ENCODE results near the gene RAPGEF4.
A peak's percentile ranks its signal among the peaks of the same experiment; 100 is the strongest.
"Not testable (repeated sequence)": the region's sequence is repeated elsewhere in the genome, so short reads cannot be mapped to it uniquely, and the experiment has no call there.

The RAPGEF4 gene

DNA sequence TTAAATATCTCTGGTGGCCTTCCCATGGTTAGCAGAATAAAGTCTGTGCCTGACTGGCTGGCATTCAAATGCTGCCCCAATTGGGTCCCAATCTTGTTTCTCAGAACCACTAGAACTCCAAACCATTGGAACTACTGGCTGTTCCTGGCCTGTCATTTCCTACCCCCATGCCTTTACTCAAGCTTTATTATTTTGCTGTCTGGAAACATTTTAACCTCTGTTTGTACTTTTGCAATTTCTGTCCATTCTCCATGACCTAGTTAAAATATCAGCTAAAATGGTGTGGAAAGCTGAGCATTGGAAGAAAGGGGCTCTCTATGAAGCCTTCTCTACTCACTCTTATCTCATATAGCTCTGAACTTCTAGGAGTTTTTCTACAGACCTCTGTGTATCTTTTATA, 38.7 kb downstream of the RAPGEF4 start:
- no peak for DNase-seq (ENCODE audit: low read depth in 2 of 2)

DNA sequence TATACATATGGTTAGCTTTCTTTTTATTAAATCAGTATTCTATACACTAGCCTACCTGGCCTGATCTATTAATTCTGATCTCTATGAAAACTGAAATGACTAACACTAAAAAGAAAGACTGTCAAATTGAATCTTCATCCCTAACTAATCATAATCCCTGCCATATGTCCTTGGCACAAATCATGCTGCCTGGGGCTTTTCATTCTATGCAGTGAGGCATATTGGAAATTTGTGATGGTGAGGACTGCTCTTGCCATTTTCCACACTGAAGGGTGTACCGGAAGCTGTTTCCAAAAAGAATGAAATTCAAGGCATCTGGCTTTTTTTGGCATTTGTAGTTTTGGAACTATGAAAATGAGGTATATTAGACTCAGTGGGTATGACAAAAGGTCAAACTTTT, 39.7 kb downstream of the RAPGEF4 start:
- DNase-seq (ENCODE audit: low read depth in 2 of 2), result no peak

DNA sequence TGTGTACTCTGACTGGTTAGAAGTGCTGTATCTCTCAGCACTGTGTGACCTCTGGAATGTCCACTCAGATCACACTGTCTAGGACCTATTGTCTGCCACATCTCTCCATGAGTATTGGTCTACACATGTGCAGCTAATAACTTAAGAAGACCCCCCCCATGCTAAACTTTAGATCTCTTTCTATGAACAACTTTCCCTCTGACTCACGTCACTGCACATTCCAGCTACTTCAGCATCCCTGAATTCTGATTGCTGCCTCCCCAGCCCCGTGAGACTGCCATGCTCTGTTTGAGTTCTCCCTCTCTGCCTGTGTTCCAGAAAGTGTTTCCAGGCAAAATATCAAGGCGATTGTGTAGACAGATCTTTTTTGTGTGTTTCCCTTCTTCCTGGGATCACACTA, 41.8 kb downstream of the RAPGEF4 start:
- DNase-seq (ENCODE audit: low read depth in 2 of 2), result no peak

DNA sequence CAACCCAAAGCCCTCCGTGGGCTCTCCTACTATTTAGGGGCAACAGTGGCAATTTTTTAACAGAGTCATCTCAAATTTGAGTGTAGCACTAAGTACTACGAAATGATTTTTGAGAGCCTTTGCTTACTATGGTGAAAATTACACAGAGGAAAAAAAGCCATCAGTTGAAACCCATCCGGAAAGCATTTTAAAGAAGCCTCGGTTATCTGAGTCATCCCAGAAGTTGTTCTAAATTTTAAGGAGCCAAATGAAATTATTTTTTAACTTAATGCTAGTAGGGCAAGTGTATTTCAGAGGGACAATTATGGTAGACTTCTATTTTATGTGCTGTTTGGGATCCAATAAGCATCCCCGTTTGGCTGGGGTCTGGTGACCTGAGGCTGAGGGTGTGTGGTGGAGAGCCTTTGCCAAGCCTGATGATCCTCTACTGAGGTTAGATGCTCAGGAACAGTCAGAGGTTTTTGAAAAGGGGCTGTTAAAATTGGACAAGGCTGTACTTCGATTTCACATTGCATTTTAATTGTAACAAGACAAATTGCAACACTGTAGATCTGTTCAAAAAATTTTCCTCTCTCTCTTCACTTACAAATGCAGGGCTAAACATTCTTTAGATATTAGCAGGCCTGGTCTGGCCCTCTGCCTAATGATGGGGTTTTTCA, 47.0 kb downstream of the RAPGEF4 start:
- DNase-seq (ENCODE audit: low read depth in 2 of 2), result peak; percentile 91 to 92

DNA sequence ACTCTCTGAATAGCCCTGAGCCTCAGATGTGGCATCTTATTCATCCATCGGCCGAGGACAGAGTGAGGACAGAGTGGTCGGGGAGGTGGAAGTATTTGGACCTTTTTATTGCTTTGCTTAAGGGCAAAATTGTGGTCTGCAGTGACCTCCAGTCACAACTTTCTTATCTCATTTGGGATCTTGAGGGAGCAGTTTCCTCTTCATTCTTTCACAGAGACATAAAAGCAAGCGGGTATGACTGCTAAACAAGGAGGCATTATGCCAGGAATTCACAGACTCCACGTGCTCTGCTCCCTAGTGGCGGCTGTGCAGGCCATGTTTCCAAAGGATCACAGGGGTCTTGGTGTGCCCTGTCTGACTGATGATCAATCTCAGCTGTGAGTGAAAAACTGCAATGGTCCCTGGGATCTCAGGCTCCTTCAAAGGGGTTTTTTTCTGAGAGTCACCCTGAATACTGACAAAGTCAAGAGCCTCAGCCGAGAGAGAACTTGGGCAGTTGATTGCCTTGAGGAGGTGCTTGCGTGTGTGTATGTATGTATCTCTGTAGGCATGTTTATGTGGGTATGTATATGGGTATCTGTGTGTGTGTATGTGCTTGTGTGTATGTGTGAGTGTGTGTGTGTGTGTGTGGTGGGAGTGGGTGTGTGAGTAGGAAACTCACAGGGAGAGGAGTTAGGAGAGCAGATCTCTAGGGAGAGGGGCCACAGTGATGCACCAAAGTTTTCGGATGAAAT, 47.7 kb downstream of the RAPGEF4 start:
- no peak for DNase-seq (ENCODE audit: low read depth in 2 of 2)

DNA sequence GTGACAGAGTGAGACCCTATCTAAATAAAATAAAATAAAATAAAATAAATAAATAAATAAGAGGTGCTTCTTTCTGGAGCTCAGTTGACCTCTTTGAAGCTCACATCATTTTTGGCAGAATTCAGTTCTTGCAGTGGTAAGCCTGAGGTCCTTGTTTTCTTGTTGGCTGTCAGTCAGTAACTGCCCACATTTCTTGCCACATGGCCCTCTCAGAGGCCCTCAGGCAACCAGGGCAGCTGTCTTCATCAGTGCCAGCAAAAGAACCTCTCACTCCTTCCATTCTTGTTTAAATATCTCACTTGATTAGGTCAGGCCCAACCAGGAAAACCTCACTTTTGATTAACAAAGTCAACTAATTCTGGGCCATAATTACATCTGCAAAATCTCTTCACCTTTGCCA, 53.2 kb downstream of the RAPGEF4 start:
- DNase-seq (ENCODE audit: low read depth in 2 of 2), result no peak

DNA sequence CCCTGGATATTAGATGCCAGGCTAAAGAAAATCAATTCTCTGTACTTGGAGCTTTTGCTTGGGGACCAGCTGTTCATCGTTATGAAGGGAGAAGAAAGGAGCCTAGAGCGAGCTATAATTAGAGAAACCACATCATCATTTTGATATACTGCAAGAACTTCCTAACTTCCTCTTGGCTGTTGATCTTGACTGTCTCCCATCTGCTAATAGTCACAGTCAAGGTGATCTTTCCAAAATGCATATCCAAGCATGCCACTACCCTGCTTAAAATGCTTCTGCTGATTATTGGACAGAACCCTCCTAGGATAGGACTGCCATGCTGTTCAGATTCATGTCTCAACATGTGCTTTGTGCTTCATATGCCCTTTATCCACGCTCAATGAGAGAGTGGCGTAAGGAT, 54.8 kb downstream of the RAPGEF4 start:
- DNase-seq (ENCODE audit: low read depth in 2 of 2), result no peak

DNA sequence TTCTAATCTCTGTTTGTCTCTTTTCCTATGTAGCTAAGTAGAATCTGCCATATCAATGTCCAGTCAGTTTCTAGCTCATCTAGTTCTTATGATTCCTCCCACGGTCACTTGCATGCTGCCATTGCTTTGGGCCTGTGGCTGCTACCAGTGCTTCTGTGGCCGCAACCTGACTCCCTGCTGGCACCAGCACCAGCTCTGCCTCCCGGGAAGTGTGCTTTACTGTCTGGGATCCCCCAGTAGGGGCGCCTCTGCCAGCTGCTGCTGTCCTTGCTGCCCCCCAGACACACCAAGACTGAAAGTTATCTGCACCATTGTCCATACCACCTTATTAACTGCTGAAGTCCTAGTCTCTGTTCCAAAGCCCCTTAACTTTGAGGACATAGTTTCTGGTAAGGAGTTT, 56.3 kb downstream of the RAPGEF4 start:
- no peak for DNase-seq (ENCODE audit: low read depth in 2 of 2)

DNA sequence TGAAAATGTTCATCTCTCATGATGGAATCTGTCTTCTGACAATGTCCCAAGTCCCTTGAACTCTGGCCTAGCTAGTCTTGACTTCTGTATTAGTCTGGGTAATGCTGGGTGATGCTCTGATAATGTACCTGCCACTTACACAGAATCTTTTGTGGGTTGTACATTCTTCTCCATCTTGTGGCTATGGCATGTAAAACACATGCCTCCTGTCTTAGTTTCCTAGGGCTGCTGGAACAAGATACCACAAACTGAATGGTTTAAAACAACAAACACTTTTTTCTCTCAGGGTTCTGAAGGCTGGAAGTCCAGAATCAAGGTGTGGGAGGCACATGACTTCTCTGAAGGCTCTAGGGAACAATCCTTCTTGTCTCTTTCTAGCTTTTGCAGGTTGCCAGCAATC, 57.1 kb downstream of the RAPGEF4 start:
- DNase-seq (ENCODE audit: low read depth in 2 of 2), result no peak

DNA sequence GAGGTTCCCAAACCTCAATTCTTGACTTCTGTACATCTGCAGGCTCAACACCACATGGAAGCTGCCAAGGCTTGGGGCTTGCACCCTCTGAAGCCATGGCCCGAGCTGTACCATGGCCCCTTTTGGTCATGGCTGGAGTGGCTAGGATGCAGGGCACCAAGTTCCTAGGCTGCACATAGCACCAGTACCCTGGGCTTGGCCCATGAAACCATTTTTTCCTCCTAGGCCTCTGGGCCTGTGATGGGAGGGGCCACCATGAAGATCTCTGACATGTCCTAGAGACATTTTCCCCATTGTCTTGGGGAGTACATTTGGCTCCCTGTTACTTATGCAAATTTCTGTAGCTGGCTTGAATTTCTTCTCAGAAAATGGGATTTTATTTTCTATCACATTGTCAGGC, 67.7 kb downstream of the RAPGEF4 start:
- DNase-seq (ENCODE audit: low read depth in 2 of 2), result not testable (repeated sequence)

DNA sequence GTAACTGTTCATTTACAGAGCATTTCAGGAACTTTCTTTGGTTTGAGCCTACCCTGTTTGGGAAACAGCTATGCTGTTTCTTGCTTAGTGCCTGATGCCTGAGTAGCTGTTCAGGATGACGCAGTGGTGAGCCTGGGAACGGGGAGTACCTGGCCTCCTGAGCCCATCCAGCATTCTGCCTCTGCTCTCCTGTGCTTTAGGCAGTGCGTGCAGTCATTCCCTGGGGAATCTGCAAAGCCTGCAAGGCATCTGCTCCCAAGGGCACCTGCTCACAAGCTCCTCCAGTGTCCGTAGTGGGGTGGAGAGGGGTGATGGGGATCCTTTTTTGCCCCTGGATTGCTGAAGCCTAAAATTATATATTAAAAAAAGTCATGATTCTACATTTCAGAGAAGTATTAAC, 68.8 kb downstream of the RAPGEF4 start:
- no peak for DNase-seq (ENCODE audit: low read depth in 2 of 2)

DNA sequence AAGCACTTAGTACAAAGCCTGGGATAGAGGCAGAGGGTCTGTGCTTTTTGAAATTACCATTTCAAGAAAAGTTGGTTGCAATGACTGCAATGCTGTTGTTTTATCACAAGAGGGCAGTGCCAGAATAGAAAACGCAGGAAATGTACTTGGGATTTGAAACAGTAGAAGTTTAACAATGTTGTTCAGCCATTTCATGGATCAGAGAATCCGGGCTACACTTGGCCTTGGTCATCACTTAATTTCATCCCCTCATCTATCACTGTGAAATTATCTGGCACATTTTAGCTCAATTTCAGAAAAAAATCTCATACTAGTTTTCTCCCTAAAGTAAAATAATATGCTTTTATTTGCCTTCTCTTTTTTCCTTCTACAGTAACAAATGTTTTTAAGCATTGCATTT, 70.8 kb downstream of the RAPGEF4 start:
- DNase-seq (ENCODE audit: low read depth in 2 of 2), result peak in 1 of 2 experiments; percentile 24

DNA sequence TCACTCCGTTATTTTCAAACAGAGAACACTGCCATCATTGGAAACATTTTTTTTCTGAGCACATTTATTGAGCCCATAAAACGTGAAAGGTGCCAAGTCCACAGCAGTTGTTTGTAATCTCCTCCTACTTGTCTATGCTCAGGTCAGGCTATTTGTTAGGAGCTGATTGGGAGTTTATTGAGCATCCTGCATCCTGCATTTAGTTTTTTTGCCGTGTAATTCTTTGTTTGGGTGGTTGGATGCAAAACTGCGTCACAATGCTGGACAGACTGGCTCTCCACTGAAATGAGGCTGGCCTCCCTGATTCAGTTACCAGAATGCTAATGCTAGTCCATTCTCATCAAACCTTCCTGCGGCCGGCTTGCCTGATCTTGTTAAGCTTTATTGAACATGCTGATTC, 71.4 kb downstream of the RAPGEF4 start:
- DNase-seq (ENCODE audit: low read depth in 2 of 2), result no peak

DNA sequence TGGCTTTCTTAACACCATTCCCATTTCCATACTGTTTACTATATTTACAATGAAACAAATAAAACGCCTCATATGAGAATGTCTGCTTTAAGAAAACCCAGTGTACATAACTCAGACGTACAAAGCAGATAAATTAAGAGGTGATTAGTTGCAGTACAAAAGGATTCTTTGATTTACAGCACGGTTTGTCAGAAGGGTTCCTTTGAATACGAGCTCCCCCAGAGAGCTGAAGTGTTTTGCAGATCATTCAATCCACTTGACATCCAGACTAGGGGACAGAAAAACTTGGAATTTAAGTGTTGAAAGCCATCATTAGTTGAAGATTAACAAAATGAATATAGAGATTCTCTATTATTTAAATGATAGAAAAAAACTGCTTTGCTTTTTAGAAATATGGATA, 72.5 kb downstream of the RAPGEF4 start:
- no peak for DNase-seq (ENCODE audit: low read depth in 2 of 2)

DNA sequence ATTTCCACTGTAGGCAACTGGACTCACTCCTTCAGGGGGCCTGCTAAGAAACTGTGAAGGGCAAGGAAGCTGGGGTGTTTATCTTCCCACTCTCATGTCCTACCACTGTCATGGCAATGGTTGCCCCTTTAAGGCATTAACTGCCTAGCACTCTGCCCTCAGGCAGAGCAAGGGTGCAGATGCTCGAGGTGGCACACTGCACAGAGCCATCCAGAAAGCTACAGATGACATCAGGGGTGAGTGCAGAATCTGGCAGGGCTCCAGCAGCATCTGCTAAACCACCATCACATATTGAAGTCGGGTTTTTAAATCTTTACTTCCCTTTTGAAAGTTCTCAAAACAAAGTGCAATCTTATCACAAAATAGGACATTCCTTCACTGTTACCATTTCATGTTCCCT, 75.4 kb downstream of the RAPGEF4 start:
- no peak for DNase-seq (ENCODE audit: low read depth in 2 of 2)

DNA sequence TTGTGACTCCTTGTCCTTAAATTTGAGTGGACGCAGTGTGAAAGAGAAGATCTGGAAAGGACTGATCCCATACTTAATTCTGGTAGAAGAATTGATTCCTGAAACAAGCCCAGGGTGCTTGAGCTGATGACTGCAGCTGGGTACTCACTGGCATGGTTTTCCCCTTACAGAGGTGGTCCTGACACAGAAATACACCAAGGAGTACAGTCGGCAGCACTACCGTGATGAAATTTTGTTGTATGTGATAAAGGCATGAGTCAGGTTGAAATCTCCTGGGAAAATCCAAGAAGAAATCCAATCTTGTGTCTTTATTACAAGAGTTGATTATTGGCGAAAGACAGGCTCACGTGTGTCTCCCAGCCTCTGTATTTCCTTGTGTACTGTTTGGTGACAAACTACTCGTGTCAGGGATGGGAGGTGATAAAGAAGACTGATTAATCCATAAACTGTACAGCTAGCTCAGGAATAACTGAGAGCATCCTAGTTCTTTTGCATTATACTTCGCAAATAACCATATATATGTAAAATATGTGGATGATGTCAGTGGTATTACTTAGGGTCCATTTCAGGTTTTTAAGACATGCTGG, 76.6 kb downstream of the RAPGEF4 start:
- DNase-seq (ENCODE audit: low read depth in 2 of 2), result no peak

DNA sequence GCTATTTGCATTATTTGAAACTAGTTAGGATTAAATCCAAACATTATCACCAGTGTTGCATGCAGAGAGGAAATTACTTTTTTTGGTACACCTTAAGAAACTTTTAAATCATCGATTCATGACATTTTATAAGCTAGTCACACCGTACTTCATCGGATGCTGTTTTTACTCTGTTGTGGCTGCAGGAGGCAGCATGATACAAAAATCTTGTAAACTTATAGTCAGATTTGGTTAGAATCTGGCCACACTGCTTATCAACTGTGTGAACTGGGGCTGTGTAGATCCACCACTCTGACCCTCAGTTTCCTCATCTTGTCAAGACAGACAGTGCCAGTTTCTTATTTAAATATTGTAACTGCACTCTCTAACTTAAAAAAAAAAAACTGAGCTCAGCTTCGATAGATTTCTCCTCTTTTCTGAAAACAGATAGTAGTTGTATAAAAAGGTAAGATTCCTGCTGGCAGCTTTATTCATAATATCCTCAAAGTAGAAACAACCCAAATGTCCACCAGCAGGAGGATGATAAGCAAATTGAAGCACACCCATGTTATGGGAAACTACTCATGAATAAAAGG, 77.8 kb downstream of the RAPGEF4 start:
- no peak for DNase-seq (ENCODE audit: low read depth in 2 of 2)

DNA sequence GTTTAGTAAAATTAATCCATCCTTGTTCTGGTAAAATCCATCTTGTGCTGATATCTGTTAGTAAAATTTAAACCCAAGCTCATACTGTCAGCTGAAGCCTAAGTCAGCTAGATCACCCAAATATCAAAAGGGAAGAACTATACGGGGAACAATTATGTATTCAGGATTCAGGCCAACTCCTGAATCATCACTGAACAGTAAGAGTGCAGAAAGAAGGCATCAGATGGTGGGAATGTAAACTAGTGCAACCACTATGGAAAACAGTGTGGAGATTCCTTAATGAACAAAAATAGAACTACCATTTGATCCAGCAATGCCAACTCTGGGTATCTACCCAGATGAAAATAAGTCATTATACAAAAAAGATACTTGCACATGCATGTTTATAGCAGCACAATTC, 81.8 kb downstream of the RAPGEF4 start:
- DNase-seq (ENCODE audit: low read depth in 2 of 2), result no peak

DNA sequence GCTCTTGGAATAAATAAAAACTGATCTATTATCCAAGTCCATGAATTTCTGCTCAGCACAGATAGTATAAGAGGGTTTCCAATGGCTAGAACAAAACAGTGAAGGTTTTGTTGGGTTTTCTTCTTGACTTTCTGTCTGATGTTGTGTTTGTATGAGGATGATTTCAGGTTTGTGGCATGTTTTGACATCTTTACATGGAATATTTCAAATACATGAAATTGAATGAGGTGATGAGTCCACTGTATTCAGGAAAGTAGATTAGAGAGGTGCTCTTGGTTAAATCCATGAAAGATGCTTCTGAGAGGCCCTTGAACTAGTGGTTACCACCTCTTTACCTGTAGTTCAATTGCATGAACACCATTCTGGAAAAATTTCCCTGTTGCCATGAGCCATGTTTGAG, 84.3 kb downstream of the RAPGEF4 start:
- DNase-seq (ENCODE audit: low read depth in 2 of 2), result no peak

DNA sequence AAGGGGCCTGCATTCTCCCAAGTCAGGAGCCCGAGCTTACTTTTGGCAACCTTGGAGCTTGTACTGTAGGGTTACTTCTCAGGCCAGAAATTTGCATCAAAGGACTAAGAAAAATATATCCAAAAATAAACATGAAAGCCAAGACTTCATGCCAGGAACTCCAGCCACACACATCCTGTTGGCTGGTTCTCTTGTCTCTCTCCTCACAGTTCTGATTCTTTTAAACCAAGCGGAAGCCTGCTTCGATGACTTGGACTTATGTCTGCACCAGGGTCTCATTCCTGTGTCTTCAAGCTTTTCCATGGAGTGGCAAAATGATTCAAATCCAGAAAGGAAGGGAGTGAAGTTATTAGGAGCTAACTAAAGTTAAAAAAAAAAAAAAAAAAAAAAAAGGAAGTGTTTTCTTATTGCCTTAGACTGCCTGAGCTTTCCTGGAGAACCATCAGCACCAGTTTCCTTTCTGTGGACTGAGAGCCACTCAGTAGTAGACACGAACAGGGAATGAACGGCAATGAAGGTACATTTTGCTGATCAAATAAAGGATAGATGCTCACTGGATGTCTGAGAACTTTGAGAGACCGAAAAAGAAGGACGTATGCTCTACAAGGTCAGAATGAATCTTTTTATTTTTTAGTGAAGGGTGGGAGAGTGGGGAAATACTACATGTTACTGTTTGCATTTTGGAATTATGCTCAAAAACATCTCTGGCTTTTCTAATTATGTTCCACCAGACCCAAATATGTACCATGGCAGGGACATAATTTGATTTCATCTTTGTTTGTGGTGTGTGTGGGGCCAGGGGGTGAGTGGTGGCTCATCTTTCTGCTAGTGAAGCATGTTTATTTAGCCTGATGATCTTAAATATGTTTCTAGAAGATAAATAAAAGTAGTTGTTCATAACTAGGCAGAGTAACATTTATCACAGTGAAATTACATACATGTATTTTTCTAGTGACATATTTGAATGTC, 86.0 kb downstream of the RAPGEF4 start:
- DNase-seq (ENCODE audit: low read depth in 2 of 2), result no peak

DNA sequence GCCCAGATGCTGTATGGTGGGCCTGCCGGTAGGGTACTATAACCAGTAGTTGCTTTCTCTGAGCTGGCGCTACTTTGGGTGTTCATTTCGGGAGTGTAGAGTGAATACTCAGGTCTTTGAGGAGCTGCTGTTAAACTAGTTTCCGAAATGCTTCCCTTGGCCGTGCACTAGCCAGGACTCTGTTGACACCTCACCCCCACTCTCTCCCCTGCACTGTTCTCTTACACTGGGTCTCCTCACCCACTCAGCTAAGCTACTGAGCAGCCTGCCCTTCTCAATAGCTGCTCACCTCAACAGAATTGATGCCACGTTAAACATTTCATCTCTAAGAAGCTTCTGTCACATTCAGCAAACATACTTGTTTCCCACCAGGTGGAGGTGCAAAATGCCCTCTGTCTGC, 86.9 kb downstream of the RAPGEF4 start:
- DNase-seq (ENCODE audit: low read depth in 2 of 2), result no peak

All from fibroblast of skin of left biceps (primary cell).